SJSA1 (cell line): Measurements from ENCODE around the gene ABL1. TPM values are rescaled to one million over a fixed set of nuclear protein-coding genes. Genes with fewer than 3 reads are reported as not detected.

Experiments
- DNase-seq, 2 experiments: peaks; one replicate each; pipeline ENCODE4 v3.0.0-alpha.2; 2015 to 2020; ENCODE audit warnings: low spot score in 2 of 2, low read depth in 1 of 2
- H3K27ac ChIP-seq: fragments of 250-450 bp; sonication (Bioruptor Pico); 2 replicates; pipeline ENCODE4 v1.5.1; 2020; ENCODE audit warnings: mild to moderate bottlenecking, moderate library complexity
- H3K27me3 ChIP-seq: fragments of 250-450 bp; sonication (Bioruptor Pico); replicated peaks from 2 replicates; pipeline ENCODE4 v1.5.1; 2020; ENCODE audit warnings: mild to moderate bottlenecking, moderate library complexity
- H3K36me3 ChIP-seq: fragments of 250-450 bp; sonication (Bioruptor Pico); 2 replicates; pipeline ENCODE4 v1.5.1; 2020; ENCODE audit warnings: mild to moderate bottlenecking
- H3K4me1 ChIP-seq: fragments of 250-450 bp; sonication (Bioruptor Pico); replicated peaks from 2 replicates; pipeline ENCODE4 v1.6.1; 2021; ENCODE audit warnings: mild to moderate bottlenecking
- H3K4me3 ChIP-seq: fragments of 250-450 bp; sonication (Bioruptor Pico); 2 replicates; pipeline ENCODE4 v1.5.1; 2020; ENCODE audit warnings: mild to moderate bottlenecking
- H3K9me3 ChIP-seq: fragments of 250-450 bp; sonication (Bioruptor Pico); replicated peaks from 2 replicates; pipeline ENCODE4 v1.5.1; 2020; ENCODE audit warnings: mild to moderate bottlenecking
- total RNA-seq: library from RNA; depleted of rRNA; stranded (reverse); fragments of >200 nt; shearing (Covaris generic); gene quantifications from 2 replicates; pipeline ENCODE4 v1.2.3, GENCODE V29; 2014

Gene ABL1
- total RNA-seq, 1 experiment from 2014 or later: 24.7 TPM

DNA sequence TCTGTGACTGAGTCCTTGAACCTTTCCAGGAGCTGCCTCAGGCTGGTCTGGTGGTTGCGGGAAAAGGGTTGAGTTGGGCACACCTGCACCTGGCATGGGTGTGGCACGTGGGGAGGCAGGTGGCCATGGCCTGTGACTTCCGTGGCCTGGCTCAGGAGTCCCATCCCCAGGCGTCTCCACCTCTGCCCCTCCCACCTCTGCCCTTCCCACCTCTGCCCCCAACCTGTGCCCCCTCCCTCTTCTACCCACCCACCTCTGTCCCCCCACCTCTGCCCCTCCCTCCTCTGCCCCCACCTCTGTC lies 63.4 kb downstream of the ABL1 start:
- no peak overlapping the region for H3K4me3 ChIP-seq
- H3K27ac ChIP-seq: no peak overlapping the region
- H3K36me3 ChIP-seq: 0 out of 2 replicates have a peak, but pooled peaks cover 2% of the 10 kb centered on the region
- no peaks in the 10 kb centered on the region for H3K4me1 ChIP-seq
- no peaks in the 10 kb centered on the region for H3K9me3 ChIP-seq
- DNase-seq: no peak
- peaks cover 39% of the 10 kb centered on the region for H3K27me3 ChIP-seq

DNA sequence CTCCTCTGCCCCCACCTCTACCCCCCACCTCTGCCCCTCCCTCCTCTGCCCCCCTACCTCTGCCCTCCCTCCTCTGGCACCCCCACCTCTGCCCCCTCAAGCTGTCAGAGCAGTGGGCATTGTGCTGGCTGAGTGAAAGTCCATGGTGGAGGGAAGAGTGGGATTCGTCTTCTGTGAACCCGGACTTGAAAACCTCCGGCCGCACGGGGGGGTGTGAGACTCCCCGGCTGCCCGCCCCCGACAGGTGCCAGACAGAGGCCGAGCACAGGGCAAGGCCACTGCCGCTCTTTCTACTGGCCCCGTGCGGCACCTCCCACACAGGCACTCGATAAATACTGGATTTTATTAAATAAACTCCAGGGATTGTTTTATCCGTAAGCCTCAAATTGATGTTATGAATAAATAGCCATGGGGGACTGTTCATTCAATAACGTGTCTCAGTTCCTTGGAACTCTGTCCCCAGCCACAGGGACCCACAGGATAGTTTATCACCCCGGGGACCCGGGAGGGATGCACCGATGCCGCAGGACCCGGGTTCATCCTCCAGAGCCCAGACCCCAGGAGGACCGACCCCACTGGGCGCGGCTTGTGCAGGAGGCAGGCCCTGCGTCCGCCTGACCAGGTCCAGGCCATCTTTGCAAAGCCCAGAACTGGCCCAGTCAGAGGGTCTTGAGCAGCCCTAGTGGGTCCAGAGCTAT lies 64.1 kb downstream of the ABL1 start:
- Histone ChIP-seq H3K9me3 (no peaks in the 10 kb centered on the region), H3K36me3 (no peaks in the 10 kb centered on the region), H3K27me3 (peaks cover 39% of the 10 kb centered on the region), H3K4me1 (no peaks in the 10 kb centered on the region), H3K27ac (no peak overlapping the region), H3K4me3 (no peak overlapping the region)
- no peak for DNase-seq

- DNase-seq: no peak
- H3K27me3 ChIP-seq: peaks cover 45% of the 10 kb centered on the region
- no peaks in the 10 kb centered on the region for H3K36me3 ChIP-seq
Observed at GRCh38 chr9:130900701-130901497, 65.8 kb downstream of the ABL1 start.

GRCh38 chr9:130901498-130902203 lies 66.6 kb downstream of the ABL1 start:
- peaks cover 45% of the 10 kb centered on the region for H3K27me3 ChIP-seq
- H3K36me3 ChIP-seq: no peaks in the 10 kb centered on the region
- H3K4me3 ChIP-seq: no peak overlapping the region
- H3K9me3 ChIP-seq: no peaks in the 10 kb centered on the region
- no peaks in the 10 kb centered on the region for H3K4me1 ChIP-seq
- no peak overlapping the region for H3K27ac ChIP-seq
- no peak for DNase-seq

More at GRCh38 chr9:130900701-130901497, 65.8 kb downstream of the ABL1 start:
- Histone ChIP-seq H3K27ac (no peak overlapping the region), H3K4me1 (no peaks in the 10 kb centered on the region), H3K4me3 (no peak overlapping the region), H3K9me3 (no peaks in the 10 kb centered on the region)

- Histone ChIP-seq H3K4me3 (no peak overlapping the region), H3K27me3 (peaks cover 47% of the 10 kb centered on the region)
- no peak for DNase-seq
Observed at GRCh38 chr9:130902204-130903185, 67.4 kb downstream of the ABL1 start.

GRCh38 chr9:130903194-130904069 lies 68.4 kb downstream of the ABL1 start:
- H3K36me3 ChIP-seq: no peaks in the 10 kb centered on the region
- H3K4me1 ChIP-seq: no peaks in the 10 kb centered on the region
- no peak for DNase-seq
- H3K27ac ChIP-seq: no peak overlapping the region
- no peak overlapping the region for H3K4me3 ChIP-seq
- peaks cover 43% of the 10 kb centered on the region for H3K27me3 ChIP-seq
- H3K9me3 ChIP-seq: no peaks in the 10 kb centered on the region

More at GRCh38 chr9:130902204-130903185, 67.4 kb downstream of the ABL1 start:
- Histone ChIP-seq H3K36me3 (no peaks in the 10 kb centered on the region), H3K27ac (no peak overlapping the region), H3K4me1 (no peaks in the 10 kb centered on the region), H3K9me3 (no peaks in the 10 kb centered on the region)

GRCh38 chr9:130904070-130905044 lies 69.3 kb downstream of the ABL1 start:
- no peaks in the 10 kb centered on the region for H3K36me3 ChIP-seq
- no peaks in the 10 kb centered on the region for H3K9me3 ChIP-seq
- no peak overlapping the region for H3K4me3 ChIP-seq
- no peak for DNase-seq
- H3K27ac ChIP-seq: no peak overlapping the region
- no peaks in the 10 kb centered on the region for H3K4me1 ChIP-seq
- peaks cover 39% of the 10 kb centered on the region for H3K27me3 ChIP-seq

DNA sequence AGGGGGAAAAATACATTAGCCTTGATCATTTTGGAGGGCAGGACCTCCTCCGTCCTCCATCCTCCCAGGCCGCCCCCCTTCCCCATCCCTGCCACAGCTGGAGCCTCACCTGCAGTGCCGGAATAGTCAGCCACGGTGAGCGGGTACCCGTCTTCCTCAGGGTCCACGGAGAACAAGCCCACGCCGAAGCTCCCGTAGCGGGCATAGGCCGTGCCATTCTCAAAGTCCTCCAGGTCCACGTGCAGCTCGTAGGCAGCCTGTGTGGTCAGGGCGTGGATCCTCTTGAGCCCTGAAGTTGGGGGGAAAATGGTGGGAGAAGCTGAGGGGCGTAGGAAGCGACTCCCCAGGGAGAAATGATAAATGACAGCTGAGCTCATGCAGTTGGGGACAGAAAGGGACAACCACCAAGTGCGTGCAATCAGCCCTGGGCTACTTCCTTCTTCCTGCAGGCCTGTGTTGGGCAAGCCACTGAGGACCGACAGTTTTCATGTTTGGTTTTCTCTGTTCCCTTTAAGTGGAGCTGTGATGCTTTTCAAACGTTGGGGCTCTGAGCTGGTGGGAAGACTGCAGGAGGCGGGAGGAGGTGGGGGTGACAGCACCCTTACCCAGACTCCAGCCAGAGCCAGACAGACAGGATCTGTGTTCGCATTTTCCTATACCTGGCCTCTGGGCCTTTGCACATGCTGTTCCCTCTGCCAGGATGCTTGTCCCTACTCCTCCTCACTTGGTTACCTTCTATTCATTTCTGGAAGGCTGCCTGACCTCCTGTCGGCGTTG lies 70.3 kb downstream of the ABL1 start:
- no peaks in the 10 kb centered on the region for H3K4me1 ChIP-seq
- no peak for DNase-seq
- H3K27ac ChIP-seq: no peak overlapping the region
- H3K4me3 ChIP-seq: no peak overlapping the region
- H3K36me3 ChIP-seq: no peaks in the 10 kb centered on the region
- H3K27me3 ChIP-seq: peaks cover 30% of the 10 kb centered on the region; the same call in 1 of the 2 replicates
- no peaks in the 10 kb centered on the region for H3K9me3 ChIP-seq

DNA sequence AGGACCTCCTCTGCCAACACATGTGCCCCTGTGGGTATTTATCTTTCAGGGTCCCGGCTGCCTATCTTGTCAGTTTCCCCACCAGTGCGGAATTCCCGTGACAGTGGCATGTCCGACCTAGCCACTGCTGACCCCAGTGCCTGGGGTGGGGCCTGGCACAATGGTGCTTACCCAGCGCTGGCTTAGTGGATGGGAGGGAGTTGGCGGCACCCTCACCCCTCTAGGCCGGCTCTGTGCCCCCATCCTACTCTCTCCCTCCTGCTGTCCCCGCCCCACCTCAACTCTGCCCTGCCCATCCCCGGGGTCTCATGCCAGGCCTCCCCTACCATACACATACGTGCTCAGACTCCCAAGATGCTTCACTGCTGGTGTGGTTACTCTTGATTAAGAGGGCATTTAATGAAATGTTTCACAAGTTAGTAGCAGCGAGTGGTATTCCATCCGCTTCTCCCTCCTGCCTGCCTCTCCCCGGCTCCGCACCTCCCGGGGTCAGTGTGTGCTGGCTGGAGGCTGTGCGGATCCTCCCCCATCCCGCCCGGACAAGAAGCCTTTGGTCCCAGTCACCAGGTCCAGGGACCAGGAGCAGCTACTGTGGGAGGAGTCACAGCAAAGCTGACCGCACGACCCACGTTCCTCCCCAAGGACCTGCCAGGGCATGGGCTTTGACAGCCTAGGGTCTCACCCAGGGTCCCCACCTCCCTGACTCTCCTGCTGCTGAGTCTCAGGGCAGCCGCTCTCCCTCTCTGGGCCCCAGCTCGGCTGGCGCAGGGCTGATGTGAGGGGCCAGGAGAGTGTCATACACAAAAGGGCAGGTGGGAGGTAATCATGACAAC lies 71.1 kb downstream of the ABL1 start:
- no peaks in the 10 kb centered on the region for H3K9me3 ChIP-seq
- no peaks in the 10 kb centered on the region for H3K4me1 ChIP-seq
- no peaks in the 10 kb centered on the region for H3K36me3 ChIP-seq

GRCh38 chr9:130906735-130907416 lies 71.8 kb downstream of the ABL1 start:
- no peak for DNase-seq
- H3K27me3 ChIP-seq: peaks cover 22% of the 10 kb centered on the region; the same call in 1 of the 2 replicates
- no peak overlapping the region for H3K27ac ChIP-seq
- no peaks in the 10 kb centered on the region for H3K9me3 ChIP-seq
- no peaks in the 10 kb centered on the region for H3K36me3 ChIP-seq
- no peaks in the 10 kb centered on the region for H3K4me1 ChIP-seq
- H3K4me3 ChIP-seq: no peak overlapping the region

More for the DNA sequence above, 71.1 kb downstream of the ABL1 start:
- Histone ChIP-seq H3K4me3 (no peak overlapping the region), H3K27me3 (peaks cover 23% of the 10 kb centered on the region; the same call in 1 of the 2 replicates), H3K27ac (no peak overlapping the region)
- no peak for DNase-seq
